Inflammatory macrophage (primary cell): Measurements from ENCODE around the gene TTLL11.
"Not testable (repeated sequence)": the region's sequence is repeated elsewhere in the genome, so short reads cannot be mapped to it uniquely, and the experiment has no call there.

Source experiments
- DNase-seq, 2 donors: peaks; one replicate each; pipeline ENCODE4 v3.0.0-alpha.2; 2020 to 2022

The TTLL11 gene

GRCh38 chr9:122040561-122041242 lies 52.4 kb downstream of the TTLL11 start:
- no peak for DNase-seq

DNA sequence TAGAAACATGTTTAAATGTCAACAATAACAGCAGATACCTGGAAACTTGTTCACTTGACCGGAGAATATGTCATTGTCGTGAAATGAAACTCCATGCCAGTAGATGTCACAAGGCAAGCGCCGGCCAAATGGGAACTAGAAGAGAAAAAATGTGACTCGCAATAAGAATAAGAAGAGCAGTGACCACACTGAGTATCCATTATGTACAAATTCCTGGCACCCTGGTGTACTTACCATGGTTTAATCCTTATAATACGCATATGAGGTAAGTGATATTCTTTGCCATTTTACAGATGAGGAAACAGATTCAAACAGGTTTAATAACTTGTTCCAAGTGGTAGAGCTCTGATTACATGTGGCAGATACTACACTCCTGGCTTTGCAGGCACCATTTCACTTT lies 53.9 kb downstream of the TTLL11 start:
- DNase-seq, result no peak

DNA sequence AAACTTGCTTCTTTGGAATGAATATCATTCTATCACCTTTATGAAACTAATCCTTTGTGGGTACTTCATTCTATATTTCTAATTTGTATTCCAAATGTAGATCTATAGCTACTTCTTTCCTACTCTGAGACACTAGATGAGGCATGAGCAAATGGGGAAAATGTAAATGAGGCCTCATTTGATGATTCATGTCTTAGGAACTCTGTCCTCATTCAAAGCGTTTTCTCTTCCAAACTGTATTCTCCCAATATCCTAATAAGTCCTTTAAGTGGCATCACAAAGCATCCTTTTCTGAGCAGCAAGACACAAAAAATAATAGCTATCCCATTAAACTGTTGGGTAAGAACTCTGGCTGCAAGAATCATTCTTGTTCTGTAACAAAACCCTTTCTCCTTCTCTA lies 56.1 kb downstream of the TTLL11 start:
- DNase-seq, result no peak

GRCh38 chr9:122036408-122036807 lies 56.7 kb downstream of the TTLL11 start:
- no peak for DNase-seq

DNA sequence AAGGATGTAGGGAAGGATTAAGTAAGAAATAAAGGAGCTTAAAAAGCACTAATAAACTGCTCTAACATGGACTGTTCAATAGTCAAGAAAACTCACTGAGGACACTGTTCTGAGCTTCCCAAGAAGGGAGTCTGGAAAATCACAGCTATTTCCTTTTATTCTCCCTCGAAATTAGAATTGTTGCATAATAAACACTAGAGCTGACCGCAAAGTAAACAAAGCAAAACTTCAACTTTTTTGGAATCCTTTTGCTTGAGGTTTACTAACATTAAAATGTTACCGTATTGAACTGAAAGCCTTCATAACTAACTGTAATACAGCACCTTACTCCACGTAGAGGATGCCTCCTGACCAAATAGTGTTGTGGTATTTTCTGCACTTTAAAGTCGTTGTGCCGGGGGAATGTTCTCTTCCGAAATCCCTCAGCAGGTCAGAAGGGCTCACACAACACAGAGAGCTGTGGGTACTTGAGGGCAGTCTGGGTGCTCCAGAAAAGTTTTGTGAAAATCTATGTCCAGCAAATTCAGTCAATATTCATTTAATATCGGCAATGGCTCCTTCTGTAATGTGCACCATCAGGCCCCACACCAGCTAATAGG lies 59.2 kb downstream of the TTLL11 start:
- no peak for DNase-seq

DNA sequence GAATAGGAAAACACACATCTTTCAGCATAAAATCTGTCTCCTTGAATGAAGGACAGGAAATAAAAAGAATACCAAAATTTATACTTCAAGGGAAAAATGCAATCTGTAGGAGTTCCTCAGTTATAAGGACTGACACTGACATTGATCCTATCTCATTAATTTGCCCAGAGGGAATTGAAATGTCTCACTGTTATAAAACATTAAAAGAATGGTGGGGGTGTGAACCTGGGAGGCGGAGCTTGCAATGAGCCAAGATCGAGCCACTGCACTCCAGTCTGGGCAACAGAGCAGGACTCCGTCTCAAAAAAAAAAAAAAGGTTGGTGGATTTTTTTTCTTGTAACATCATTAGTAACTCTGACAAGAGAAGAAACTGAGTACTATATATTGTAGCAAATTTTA lies 60.8 kb downstream of the TTLL11 start:
- no peak for DNase-seq

DNA sequence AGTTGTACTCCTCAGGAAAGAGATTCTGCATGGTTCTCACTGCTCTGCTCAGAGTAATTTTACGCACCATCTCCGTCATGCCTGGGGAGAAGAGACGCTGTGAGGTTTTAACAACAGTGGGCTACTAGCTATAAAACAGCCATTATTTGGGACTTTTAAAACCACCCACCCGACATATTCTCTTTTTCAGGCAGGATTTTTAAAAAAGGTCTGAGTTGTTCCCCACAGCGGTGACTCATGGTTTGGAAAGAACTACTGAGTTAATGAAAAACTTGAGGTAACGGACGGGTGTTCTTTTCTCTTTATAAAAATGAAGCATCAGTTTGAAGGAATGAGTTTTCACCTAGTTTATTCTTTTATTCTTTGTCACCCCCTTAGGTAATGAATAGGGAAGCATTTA lies 61.3 kb downstream of the TTLL11 start:
- no peak for DNase-seq

DNA sequence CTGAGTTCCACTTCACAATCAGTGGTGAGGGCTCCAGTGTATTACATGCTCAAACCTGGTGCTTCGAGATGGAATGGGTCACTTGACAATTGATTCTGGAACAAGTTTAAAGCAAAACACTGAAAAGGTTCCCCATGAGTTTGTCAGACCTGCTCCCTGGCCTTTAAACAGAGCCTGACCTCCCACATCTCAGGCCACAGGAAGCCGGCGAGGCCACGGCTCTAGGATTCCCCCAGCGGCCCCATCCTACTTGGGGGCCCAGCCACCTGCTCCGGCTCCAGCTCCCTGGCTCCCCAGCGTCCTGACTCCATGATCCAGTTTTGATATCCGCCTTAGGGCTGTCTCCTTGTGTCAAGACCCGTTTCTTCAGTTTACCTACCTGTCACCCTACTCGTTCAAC lies 62.0 kb downstream of the TTLL11 start:
- DNase-seq, result no peak

DNA sequence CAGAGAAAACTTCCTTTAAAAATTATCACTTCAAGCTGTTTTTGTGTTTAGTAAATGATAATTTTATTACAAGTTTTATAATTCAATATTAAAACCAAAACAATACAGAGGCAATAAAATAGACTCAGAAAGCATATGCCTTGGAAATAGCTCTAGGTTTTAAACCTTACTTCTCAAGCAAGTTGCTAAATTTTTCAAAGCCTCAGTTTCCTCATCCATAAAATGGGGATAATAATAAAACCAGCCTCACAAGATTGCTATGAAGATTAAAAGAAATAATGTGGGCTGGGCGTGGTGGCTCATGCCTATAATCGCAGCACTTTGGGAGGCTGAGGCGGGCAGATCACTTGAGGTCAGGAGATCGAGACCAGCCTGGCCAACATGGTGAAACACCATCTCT lies 62.8 kb downstream of the TTLL11 start:
- DNase-seq, result no peak

DNA sequence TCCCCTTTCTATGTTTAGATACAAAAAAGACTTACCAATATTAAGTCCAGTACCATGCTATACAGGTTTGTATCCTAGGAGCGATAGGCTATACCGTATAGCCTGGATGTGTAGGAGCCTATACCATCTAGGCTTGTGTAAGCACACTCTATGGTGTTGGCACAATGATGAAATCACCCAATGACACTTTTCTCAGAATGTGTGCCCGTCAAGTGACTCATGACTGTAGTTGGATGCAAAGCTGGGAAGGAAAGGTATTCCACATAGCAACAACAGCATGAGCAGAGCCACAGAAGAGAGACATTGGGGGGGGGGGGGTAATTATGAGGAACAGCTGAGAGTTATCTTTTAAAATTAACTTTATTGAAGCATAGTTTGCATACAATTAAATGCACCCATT lies 63.2 kb downstream of the TTLL11 start:
- DNase-seq, result no peak

GRCh38 chr9:122028089-122028488 lies 65.0 kb downstream of the TTLL11 start:
- no peak for DNase-seq

DNA sequence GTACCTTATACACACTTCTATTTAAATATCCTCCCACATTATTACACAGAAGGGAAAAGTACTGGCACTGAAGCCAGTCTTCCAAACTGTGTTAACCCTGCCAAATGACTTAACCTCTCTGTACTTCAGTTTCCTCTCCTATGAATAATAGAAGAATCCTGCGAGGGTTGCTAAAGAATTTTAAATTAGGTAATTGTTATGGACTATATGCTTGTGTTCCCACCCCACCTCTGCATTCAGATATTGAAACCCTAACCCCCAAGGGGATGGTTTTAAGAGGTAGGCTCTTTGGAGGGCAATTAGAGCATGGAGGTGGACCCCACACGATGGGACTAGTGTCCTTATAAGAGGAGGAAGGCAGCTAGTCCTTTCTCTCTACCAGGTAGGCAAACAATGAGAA lies 72.7 kb downstream of the TTLL11 start:
- DNase-seq, result no peak

- no peak for DNase-seq
Observed at GRCh38 chr9:122016744-122017143, 76.4 kb downstream of the TTLL11 start.

DNA sequence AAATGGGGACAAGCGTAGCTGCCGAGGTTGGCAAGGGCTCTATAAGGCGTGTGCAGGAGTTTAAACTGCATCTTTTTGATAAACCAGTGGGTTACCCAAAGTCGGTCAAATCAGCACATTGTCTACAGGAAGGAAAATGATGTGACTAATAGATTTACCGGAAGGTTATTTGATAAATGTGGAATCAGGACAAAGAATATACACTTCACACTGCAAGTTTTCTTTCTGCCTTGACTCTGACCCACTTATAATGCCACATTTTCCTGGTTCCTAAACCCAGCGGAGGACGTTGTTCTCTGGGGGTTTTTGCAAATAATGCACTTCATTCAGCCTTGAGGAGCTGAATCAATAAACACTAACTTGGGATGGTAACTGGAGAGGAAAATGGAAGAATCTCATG lies 76.8 kb downstream of the TTLL11 start:
- no peak for DNase-seq

GRCh38 chr9:122015170-122015821 lies 77.8 kb downstream of the TTLL11 start:
- no peak for DNase-seq

DNA sequence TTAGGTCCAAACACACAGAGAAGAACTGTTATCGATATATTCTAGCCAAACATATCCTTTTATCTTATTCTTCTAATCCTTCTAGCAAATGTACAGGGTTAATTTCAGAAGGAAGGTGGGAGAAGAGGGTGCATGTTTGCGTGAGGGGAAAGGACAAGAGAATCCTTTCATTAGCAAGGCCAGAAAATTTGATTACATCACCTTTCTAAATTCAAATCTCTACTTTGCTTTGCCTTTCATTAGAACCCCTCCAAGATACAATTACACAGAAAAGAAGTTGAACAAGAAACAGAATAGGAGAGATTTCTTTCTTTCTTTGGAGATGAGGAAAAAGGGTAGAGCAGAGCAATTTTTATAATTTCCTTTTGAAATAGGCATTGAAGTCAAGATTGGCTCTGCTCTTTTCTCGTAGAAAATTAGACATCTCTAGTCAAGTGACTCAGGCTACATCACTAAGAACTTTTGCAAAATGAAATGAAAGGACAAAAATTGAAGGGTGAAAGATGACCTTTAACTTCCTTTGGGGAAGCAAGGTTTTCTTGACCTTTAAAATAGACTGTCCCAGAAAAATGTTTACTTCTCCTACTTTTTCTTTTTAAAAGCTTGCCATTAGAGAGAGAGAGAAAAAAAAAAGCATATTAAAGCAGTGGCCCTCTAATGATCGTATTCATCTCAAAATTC lies 81.2 kb downstream of the TTLL11 start:
- no peak for DNase-seq

- no peak for DNase-seq
Observed at GRCh38 chr9:122008559-122008958, 84.5 kb downstream of the TTLL11 start.

GRCh38 chr9:122007837-122008236 lies 85.3 kb downstream of the TTLL11 start:
- no peak for DNase-seq

GRCh38 chr9:122005597-122005996 lies 87.5 kb downstream of the TTLL11 start:
- DNase-seq, result no peak

- no peak for DNase-seq
Observed at GRCh38 chr9:122004589-122004988, 88.5 kb downstream of the TTLL11 start.

- DNase-seq, result no peak
Observed at GRCh38 chr9:122001491-122002201, 91.5 kb downstream of the TTLL11 start.

DNA sequence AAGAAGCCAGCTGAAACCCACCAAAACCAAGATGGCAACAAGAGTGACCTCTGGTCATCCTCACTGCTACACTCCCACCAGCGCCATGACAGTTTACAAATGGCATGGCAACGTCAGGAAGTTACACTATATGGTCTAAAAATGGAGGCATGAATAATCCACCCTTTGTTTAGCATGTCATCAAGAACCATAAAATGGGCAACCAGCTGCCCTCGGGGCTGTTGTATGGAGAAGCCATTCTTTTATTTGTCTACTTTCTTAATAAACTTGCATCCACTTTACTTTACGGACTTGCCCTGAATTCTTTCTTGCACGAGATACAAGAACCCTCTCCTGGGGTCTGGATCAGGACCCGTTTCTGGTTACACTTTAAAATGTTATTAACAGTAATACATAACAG lies 92.6 kb downstream of the TTLL11 start:
- not testable (repeated sequence) for DNase-seq

DNA sequence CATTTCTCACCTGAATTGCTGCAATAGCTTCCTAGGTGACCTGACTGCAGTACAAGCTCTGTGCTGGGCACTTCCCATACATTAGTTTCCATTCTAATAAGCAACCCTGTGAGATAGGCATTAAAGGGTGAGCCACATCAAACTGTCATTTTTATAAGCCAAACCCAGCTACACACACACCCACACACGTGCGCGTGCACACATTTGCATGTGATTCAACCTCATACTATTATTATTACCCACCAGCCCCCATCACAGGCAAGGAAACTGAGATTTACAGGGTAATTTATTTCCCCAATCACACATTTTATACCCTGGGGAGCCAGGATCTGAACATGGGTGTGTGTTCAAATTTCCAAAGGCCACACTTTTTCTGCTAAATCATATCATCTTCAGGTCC lies 93.6 kb downstream of the TTLL11 start:
- no peak for DNase-seq
